ENCODE results near the gene MSH4.

GRCh38 chr1:75879985-75880384, 83.3 kb downstream of the MSH4 start:
- no peak for TF ChIP-seq NFYB (CRISPR knock-in tag; conservative IDR thresholded peaks at IDR 0.05; ENCODE audit: low read depth)
- TF ChIP-seq GTF2I (CRISPR knock-in tag; conservative IDR thresholded peaks at IDR 0.05), result no peak
- TF ChIP-seq IRF1 (CRISPR knock-in tag; IDR thresholded peaks at IDR 0.05), result no peak
- no peak for TF ChIP-seq CTCF (IDR thresholded peaks at IDR 0.05)
- no peak for TF ChIP-seq CREM (CRISPR knock-in tag; IDR thresholded peaks at IDR 0.05)
- TF ChIP-seq FOXJ3 (CRISPR knock-in tag; IDR thresholded peaks at IDR 0.05; ENCODE audit: borderline replicate concordance), result no peak
- no peak for TF ChIP-seq SP1 (CRISPR knock-in tag; conservative IDR thresholded peaks at IDR 0.05)
- no peak for TF ChIP-seq ZNF138 (CRISPR knock-in tag; conservative IDR thresholded peaks at IDR 0.05)
- no peak for TF ChIP-seq MAX (CRISPR knock-in tag; IDR thresholded peaks at IDR 0.05)
- TF ChIP-seq CREB1 (CRISPR knock-in tag; IDR thresholded peaks at IDR 0.05), result no peak
- TF ChIP-seq ZNF317 (CRISPR knock-in tag; IDR thresholded peaks at IDR 0.05; ENCODE audit: borderline replicate concordance, low read depth), result no peak
- TF ChIP-seq FOXP1 (CRISPR knock-in tag; IDR thresholded peaks at IDR 0.05; ENCODE audit: borderline replicate concordance), result no peak

Data from WTC11 (cell line).